Measurements from ENCODE around the gene ADAMTSL5. TPM values are rescaled to one million over a fixed set of nuclear protein-coding genes. Genes with fewer than 3 reads are reported as not detected.

ADAMTSL5 gene
- total and polyA plus RNA-seq, 2 donors (not counting 1 experiment from before 2014, with no cell fraction given) = 3.1 to 4.7 TPM

- Histone ChIP-seq H3K27me3 (ENCODE audit: control insufficient read depth, insufficient read depth, low read length) (peaks cover 13% of the 10 kb centered on the region), H3K9me3 (ENCODE audit: control insufficient read depth, insufficient read depth, low read depth, low read length) (no peaks in the 10 kb centered on the region)
Measured at GRCh38 chr19:1492474-1493006, 20.3 kb downstream of the ADAMTSL5 start.

GRCh38 chr19:1491849-1492170, 21.0 kb downstream of the ADAMTSL5 start:
- Histone ChIP-seq H3K4me2 (ENCODE audit: extremely low read depth, insufficient read depth, low read length) (no peak overlapping the region), H3K27me3 (ENCODE audit: control insufficient read depth, insufficient read depth, low read length) (peaks cover 13% of the 10 kb centered on the region), H3K4me3 (replicated peaks in 1 of 4; ENCODE audit: control extremely low read depth in 1 of 4, insufficient read depth in 1 of 4, low read depth in 3 of 4, low read length in 4 of 4) (no peak overlapping the region), H3K4me1 (ENCODE audit: control insufficient read depth, extremely low read depth, insufficient read depth, low read length) (no peaks in the 10 kb centered on the region), H3K36me3 (ENCODE audit: control insufficient read depth, insufficient read depth, low read length) (no peaks in the 10 kb centered on the region), H3K9me3 (ENCODE audit: control insufficient read depth, insufficient read depth, low read depth, low read length) (no peaks in the 10 kb centered on the region), H3K9ac (ENCODE audit: insufficient read depth, low read length) (no peak overlapping the region), H2AFZ (ENCODE audit: low read length) (no peak overlapping the region), H4K20me1 (ENCODE audit: control insufficient read depth, extremely low read depth, insufficient read depth, low read length) (no peaks in the 10 kb centered on the region), H3K79me2 (ENCODE audit: control insufficient read depth, insufficient read depth, low read length) (no peaks in the 10 kb centered on the region), H3K27ac (ENCODE audit: insufficient read depth, low read length) (no peak overlapping the region)
- TF ChIP-seq EZH2 (IDR thresholded peaks at IDR 0.05; ENCODE audit: low read length, missing control alignments) = no peak
- no peak for TF ChIP-seq CTCF (conservative IDR thresholded peaks at IDR 0.05 in 1 of 2, IDR thresholded peaks at IDR 0.05 in 1 of 2; ENCODE audit: low read depth in 1 of 2, low read length in 2 of 2)
- DNase-seq (ENCODE audit: low read depth in 2 of 2) = no peak

More at GRCh38 chr19:1492474-1493006, 20.3 kb downstream of the ADAMTSL5 start:
- Histone ChIP-seq H2AFZ (ENCODE audit: low read length) (no peak overlapping the region), H3K4me1 (ENCODE audit: control insufficient read depth, extremely low read depth, insufficient read depth, low read length) (no peaks in the 10 kb centered on the region), H3K4me2 (ENCODE audit: extremely low read depth, insufficient read depth, low read length) (no peak overlapping the region), H3K4me3 (replicated peaks in 1 of 4; ENCODE audit: control extremely low read depth in 1 of 4, insufficient read depth in 1 of 4, low read depth in 3 of 4, low read length in 4 of 4) (no peak overlapping the region), H3K9ac (ENCODE audit: insufficient read depth, low read length) (no peak overlapping the region), H3K79me2 (ENCODE audit: control insufficient read depth, insufficient read depth, low read length) (no peaks in the 10 kb centered on the region), H4K20me1 (ENCODE audit: control insufficient read depth, extremely low read depth, insufficient read depth, low read length) (no peaks in the 10 kb centered on the region), H3K27ac (ENCODE audit: insufficient read depth, low read length) (no peak overlapping the region), H3K36me3 (ENCODE audit: control insufficient read depth, insufficient read depth, low read length) (no peaks in the 10 kb centered on the region)
- no peak for TF ChIP-seq CTCF (conservative IDR thresholded peaks at IDR 0.05 in 1 of 2, IDR thresholded peaks at IDR 0.05 in 1 of 2; ENCODE audit: low read depth in 1 of 2, low read length in 2 of 2)
- no peak for TF ChIP-seq EZH2 (IDR thresholded peaks at IDR 0.05; ENCODE audit: low read length, missing control alignments)
- DNase-seq (ENCODE audit: low read depth in 2 of 2) = peak in 1 of 2 donors; percentile 28

DNA sequence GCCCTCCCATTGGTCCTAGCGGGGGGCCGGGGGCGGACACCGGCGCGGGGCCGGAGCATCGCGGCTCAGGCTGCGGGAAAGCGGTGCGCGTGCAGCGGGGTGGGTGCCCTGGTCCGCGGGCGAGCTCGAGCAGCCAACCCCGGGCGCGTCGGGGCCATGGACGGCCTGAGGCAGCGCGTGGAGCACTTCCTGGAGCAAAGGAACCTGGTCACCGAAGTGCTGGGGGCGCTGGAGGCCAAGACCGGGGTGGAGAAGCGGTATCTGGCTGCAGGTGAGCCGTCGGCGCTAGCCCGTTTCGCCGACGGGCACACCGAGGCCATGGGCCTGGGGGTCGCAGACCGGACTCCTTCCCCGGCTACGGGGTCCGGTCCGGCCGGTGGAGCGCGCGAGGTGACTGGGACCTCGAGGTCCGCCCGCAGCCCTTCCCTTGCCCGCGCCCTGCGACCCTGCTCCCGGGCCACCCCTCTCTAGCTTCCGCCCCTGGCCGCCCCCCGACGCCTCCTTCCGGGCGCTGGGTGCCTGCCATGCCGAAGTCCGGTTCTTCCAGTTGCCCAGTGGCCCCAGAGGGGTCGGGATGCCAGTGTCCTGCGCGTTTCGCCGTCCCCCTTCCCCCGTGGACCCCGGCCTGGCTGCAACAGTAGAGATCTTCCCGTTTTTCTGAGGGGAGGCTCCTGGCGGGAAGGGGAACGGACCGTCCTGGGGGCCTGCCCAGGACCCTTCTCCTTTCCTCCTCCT, 21.5 kb downstream of the ADAMTSL5 start, which contains the start of gene REEP6:
Gene REEP6, plus strand, starts transcription at position 68 of the 735 bp plus-strand sequence. Its CDS starts 89 bp downstream, at position 157.
- H3K4me1 ChIP-seq (ENCODE audit: control insufficient read depth, extremely low read depth, insufficient read depth, low read length) = no peaks in the 10 kb centered on the region
- H3K4me2 ChIP-seq (ENCODE audit: extremely low read depth, insufficient read depth, low read length) = peak within 1 kb of the TSS; percentile 94
- no peak for DNase-seq (ENCODE audit: low read depth in 2 of 2)
- peak within 1 kb of the TSS; percentile 64 to 67 (median 65) for H3K4me3 ChIP-seq (replicated peaks in 1 of 4; ENCODE audit: control extremely low read depth in 1 of 4, insufficient read depth in 1 of 4, low read depth in 3 of 4, low read length in 4 of 4)
- H3K9me3 ChIP-seq (ENCODE audit: control insufficient read depth, insufficient read depth, low read depth, low read length) = no peaks in the 10 kb centered on the region
- H3K79me2 ChIP-seq (ENCODE audit: control insufficient read depth, insufficient read depth, low read length) = no peaks in the 10 kb centered on the region
- peak within 1 kb of the TSS; percentile 63 for H3K27ac ChIP-seq (ENCODE audit: insufficient read depth, low read length)
- H3K36me3 ChIP-seq (ENCODE audit: control insufficient read depth, insufficient read depth, low read length) = no peaks in the 10 kb centered on the region
- peak within 1 kb of the TSS; percentile 53 for H3K9ac ChIP-seq (ENCODE audit: insufficient read depth, low read length)
- TF ChIP-seq EZH2 (IDR thresholded peaks at IDR 0.05; ENCODE audit: low read length, missing control alignments) (no peak), CTCF (conservative IDR thresholded peaks at IDR 0.05 in 1 of 2, IDR thresholded peaks at IDR 0.05 in 1 of 2; ENCODE audit: low read depth in 1 of 2, low read length in 2 of 2) (no peak)
- H4K20me1 ChIP-seq (ENCODE audit: control insufficient read depth, extremely low read depth, insufficient read depth, low read length) = no peaks in the 10 kb centered on the region
- peak within 1 kb of the TSS; percentile 99 for H2AFZ ChIP-seq (ENCODE audit: low read length)
- H3K27me3 ChIP-seq (ENCODE audit: control insufficient read depth, insufficient read depth, low read length) = peaks cover 13% of the 10 kb centered on the region

All from fibroblast of lung (primary cell).